Left colon (tissue), 2 donors: ENCODE measurements around the gene KDM4B. TPM values are rescaled to one million over a fixed set of nuclear protein-coding genes. Genes with fewer than 3 reads are reported as not detected.

Experiments used
- ATAC-seq: fragments of 200-7000 bp; cut with Tn5 transposase; one replicate; pipeline ENCODE4 v1.9.1; 2020; ENCODE audit warnings: mild to moderate bottlenecking, moderate library complexity
- DNase-seq, 2 donors: peaks; one replicate each; pipeline ENCODE4 v3.0.0-alpha.2; 2020
- intact Hi-C, 2 donors: fragments of 100-400 bp; cut with DNase I in 1 of 2; cut with micrococcal nuclease in 1 of 2; formaldehyde crosslinking; loops; one replicate each; pipeline versions ENCODE4 v1.11.2 to v1.14.0; 2022; cut with DNase I, micrococcal nuclease
- total RNA-seq, 2 donors: library from RNA; stranded (reverse); fragmentation: NEBNext Ultra II Directional; extraction: Animal tissue kit (Norgen Biotek cat#: 25700); gene quantifications; one replicate each; pipeline ENCODE4 v1.2.1, GENCODE V29; 2021
- donor health status: DM: no; HTN: no; CAD: no.
- donor health status: DM: yes; HTN: yes; CAD: no.

Gene KDM4B
- total RNA-seq, 2 donors from 2014 or later, result 43.9 to 46.2 TPM

DNA sequence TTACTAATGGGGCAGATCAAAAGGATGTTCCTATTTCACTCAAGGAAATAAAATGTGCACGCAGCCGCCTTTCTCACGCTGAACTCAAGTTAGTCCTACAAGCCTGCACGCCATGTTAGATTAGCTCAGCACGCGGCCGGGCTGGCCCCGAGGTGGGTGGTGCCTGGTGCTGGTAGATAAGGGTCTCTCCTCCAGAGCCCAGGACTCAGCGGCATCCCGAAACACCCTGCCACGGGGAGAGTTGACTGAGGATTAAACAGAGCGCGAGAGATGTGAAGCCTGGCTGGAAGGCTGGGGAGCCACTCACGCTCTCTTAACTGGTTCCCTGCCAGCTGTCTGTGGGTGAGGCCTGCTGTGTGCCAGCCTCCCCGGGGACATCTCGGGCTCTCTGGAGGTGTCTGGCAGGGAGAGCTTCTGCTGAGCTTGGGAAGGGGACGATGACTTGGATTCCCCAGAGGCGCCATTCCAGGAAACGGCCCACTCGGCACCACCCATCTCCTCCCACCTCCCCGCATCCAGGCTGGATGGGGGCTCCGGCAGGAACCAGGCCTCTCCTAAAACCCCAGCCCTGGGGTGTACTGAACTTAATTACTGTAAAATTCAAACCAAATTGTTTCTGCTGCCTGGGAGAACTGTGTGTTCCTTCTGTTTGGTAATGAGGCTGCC lies 122.2 kb downstream of the KDM4B start:
- ATAC-seq (no peak), DNase-seq (peak in 1 of 2 donors; percentile 42)
- intact Hi-C loops, result no loop called here

- ATAC-seq, result no peak
- no peak for DNase-seq
- intact Hi-C loops, result no loop called here
Observed at GRCh38 chr19:5091684-5092480, 123.0 kb downstream of the KDM4B start.

DNA sequence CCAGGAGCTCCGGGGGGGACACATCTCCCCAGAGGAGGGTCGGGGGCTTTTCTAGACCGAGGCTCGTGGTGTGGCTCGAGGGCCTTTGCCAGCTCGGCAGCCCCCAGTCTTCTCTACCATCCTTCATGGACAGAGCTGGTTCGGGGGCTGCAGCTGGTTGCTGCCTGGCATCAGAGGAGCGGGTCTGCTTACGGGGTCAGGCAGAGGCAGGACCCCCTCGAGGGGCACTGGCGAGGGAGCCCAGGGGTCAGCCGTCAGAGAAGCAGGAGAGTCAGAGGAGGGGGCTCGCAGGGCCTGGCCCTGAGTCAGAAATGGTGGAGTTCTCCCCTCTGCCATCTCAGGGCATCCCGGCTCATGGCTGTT lies 123.5 kb downstream of the KDM4B start:
- intact Hi-C loops, result no loop called here
- no peak for ATAC-seq
- DNase-seq, result no peak

GRCh38 chr19:5093297-5093928 lies 124.5 kb downstream of the KDM4B start:
- ATAC-seq (no peak), DNase-seq (no peak)

DNA sequence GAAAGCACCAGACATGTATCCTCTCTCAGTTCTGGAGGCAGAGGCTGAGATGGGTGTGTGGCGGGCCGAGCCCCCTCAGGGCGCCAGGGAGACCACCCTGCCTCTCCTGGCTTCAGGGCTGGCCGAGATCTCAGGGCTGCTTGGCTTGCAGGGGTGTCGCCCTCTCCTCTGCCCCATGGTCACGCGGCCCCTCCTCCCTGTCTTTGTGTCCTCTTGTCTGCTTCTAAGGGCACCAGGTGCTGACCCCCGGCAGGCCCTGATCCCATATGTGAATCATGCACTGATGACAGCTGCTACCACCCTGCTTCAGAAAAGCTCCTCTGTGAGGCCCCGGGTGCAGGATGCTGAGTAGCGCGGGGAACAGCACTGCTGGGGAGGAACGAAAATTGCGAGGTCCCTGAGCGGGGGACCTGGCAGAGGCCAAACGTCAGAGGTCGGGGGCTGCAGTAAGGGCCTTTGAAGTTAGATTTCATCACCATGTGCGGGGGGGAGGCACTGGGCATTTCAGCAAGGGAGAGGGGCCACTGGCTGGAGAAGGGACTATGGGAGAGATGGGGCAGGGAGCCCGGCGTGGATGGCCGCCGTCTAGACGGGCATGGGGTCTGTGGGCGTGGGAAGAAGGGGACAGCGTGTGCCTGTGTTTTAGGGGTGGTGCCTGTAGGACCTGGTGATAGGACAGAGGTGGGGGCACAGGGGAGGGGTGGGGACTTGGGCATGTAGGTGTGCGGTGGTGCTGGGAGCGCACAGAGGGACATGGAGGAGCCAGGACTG lies 125.2 kb downstream of the KDM4B start:
- ATAC-seq (no peak), DNase-seq (no peak)
- intact Hi-C loops, result no loop called here

More at GRCh38 chr19:5093297-5093928, 124.5 kb downstream of the KDM4B start:
- intact Hi-C loops, result no loop called here

GRCh38 chr19:5094768-5095567 lies 126.1 kb downstream of the KDM4B start:
- intact Hi-C loops, result no loop called here
- no peak for DNase-seq
- no peak for ATAC-seq

- DNase-seq (no peak), ATAC-seq (peak; percentile 5)
- intact Hi-C loops, result no loop called here
Observed at GRCh38 chr19:5095568-5095850, 126.6 kb downstream of the KDM4B start.

DNA sequence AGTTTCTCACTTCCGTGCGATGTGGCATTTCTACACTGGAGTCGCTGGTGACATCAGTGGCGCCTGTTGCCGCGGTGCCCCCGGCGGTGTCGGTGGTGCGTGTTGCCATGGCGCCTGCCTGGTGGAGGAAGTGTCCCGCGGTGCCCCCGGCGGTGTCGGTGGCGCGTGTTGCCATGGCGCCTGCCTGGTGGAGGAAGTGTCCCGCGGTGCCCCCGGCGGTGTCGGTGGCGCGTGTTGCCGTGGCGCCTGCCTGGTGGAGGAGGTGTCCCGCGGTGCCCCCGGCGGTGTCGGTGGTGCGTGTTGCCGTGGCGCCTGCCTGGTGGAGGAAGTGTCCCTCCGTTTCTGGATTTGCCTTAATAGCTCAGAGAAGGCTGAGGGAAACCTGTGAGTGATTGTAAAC lies 127.6 kb downstream of the KDM4B start:
- intact Hi-C loops, result no loop called here
- ATAC-seq, result no peak
- DNase-seq, result no peak

- no peak for DNase-seq
- no peak for ATAC-seq
- intact Hi-C loops, result no loop called here
Observed at GRCh38 chr19:5097331-5097930, 128.5 kb downstream of the KDM4B start.

DNA sequence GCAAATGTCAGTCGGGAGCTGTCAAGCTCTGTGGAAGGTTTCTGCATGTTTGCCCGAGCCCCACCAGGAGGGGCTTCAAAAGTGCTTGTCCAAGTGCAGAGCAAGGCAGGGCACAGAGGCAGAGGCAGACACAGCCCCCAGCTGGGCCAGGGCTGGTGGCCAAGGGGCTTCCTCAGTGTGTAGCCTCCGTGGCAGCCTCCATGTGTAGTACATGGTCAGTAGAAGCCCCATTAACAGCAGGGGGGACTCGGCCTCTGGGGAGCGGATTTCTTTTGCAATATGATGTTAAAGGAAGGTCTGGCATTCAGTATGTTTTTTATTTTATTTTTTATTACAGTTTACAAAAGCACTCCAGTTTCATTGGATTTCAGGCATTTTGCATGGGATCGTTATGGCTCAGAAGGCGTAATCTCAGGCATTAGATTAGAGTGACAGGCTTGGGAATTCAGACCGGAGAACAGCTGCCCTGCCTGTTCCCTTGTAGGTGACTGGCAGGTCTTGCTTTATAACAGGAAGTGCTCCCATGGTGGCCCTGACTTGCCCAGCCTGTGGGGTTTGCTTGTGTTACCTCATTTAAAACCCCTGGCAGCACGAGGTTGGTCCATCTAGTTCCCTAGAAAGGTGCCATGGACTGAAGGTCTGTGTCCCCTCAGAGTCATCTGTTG lies 129.2 kb downstream of the KDM4B start:
- ATAC-seq (no peak), DNase-seq (no peak)
- intact Hi-C loops, result no loop called here

- DNase-seq (no peak), ATAC-seq (no peak)
- intact Hi-C loops, result no loop called here
Observed at GRCh38 chr19:5098646-5099045, 129.7 kb downstream of the KDM4B start.

DNA sequence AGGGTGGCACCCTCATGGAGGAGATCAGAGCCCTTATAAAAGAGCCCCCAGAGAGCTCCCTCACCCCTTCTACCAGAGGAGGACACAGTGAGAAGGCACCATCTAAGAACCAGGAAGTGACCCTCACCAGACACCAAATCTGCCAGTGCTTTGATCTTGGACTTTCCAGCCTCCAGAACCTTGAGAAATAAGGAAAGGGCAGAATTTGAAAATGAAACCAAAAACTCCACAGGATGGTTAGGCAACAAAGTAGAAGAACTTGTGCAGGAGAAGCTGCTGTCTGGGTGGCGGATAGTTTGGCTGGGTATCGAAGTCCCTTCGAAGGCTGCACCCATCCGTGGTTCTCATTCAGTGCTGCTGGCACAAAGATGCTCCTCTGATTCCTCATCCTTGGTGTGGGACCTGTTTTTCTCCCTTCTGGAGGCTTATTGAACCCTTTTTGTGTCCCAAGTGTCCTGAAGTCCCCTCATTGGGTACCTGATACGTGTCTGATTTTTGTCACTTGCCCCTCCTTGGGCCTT lies 130.8 kb downstream of the KDM4B start:
- no peak for ATAC-seq
- intact Hi-C loops, result no loop called here
- DNase-seq, result no peak

- ATAC-seq (no peak), DNase-seq (no peak)
- intact Hi-C loops, result no loop called here
Observed at GRCh38 chr19:5101871-5102270, 133.0 kb downstream of the KDM4B start.

DNA sequence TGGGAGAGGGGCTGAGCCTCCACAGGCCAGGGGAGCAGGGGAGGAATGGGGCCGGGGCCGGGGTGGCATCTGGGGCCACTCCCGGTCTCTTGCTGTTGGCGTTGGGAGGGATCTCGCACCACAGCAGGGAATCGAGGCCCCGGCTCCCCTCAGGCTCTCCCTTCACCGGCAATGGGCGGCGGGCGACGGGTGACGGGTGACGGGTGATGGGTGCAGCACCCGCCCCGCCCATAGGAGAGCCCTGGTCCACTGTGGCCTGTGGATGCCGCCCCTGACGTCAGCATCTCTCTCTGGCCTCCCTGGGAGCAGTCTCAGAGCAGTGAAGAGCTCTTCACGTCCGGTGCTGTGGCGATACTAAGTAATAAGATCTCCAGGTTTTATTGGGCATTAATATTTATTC lies 133.6 kb downstream of the KDM4B start:
- intact Hi-C loops, result no loop called here
- DNase-seq (no peak), ATAC-seq (no peak)

DNA sequence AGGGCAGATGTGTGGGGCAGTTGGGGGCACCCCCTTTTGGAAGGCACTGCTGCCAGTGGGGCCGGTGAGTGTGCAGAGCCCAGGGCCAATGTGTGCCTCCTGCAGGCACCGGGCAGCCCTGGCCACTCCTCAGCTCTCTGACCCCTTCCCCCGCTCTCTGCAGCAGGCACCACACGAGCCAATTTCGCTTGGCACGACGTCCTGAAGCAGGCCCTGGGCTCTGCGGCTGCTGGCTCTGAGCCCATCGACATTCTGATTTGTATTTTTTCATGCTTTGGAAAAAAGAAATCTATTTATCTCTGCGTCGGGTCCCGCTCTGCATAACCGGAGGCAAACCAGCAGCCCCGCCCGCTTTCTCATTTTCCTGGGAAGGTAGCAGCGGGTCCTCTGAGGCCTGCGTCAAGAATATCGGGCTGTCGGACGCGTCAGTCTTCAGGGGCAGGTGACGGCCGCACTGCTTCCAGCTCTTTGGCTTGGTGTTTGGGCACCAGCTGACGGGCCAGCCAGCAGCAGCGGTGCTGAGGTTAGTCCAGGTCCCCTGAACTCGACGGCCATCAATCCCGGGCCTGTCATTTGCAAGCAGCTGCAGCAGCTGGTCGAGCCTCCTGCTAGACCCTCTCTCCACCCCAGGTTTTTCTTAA lies 134.3 kb downstream of the KDM4B start:
- intact Hi-C loops, result no loop called here
- DNase-seq (peak in 1 of 2 donors; percentile 40), ATAC-seq (no peak)

DNA sequence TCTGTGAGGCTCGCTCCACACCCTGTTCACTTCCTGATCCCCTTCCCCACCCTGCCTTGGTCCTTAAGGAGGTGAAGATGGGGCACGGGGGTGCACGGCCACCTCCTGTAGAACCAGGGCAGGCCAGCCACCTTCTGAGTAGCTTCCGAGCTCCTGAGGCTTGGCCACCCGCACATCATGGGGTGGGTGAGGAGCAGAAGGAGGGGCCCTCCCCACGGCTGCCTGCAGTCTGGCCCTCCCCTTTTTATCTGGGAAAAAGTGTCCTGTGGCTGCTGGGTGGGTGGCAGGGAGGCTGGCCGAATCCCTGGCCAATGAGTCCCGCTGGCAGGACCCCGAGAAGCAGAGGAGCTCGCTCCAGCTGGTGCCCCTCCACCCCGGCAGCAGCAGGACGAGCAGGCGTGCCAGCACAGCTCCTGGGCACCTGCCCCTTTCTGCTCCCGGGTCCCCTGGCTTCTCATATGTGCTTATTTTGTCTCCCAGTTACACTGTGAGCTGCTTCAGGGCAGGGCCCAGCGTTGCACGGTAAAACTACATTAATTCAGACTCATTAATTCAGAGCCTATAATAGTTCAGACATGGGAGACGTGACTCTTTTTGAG lies 135.0 kb downstream of the KDM4B start:
- ATAC-seq, result no peak
- intact Hi-C loops, result no loop called here
- DNase-seq, result no peak

GRCh38 chr19:5104871-5105351 lies 136.0 kb downstream of the KDM4B start:
- ATAC-seq (peak; percentile 14), DNase-seq (no peak)

More at GRCh38 chr19:5104871-5105351, 136.0 kb downstream of the KDM4B start:
- intact Hi-C loops, result no loop called here
